HG03378 (cell line): ENCODE measurements around the gene TAC3.
"Not testable (repeated sequence)": the region's sequence is repeated elsewhere in the genome, so short reads cannot be mapped to it uniquely, and the experiment has no call there.

Source experiments
- ATAC-seq: cut with Tn5 transposase; IDR thresholded peaks from one replicate; pipeline ENCODE4 v1.9.1; 2021; ENCODE audit warnings: mild to moderate bottlenecking, moderate library complexity; ENCODE audit not compliant: unreplicated experiment

The TAC3 gene

GRCh38 chr12:56987011-56987410, 29.3 kb downstream of the TAC3 start:
- no peak for ATAC-seq

- ATAC-seq: not testable (repeated sequence)
These were observed 30.6 kb downstream of the TAC3 start for GRCh38 chr12:56985714-56986113.

GRCh38 chr12:56983386-56983785, 32.9 kb downstream of the TAC3 start:
- no peak for ATAC-seq

GRCh38 chr12:56982578-56983236, 33.6 kb downstream of the TAC3 start:
- ATAC-seq: not testable (repeated sequence)

- no peak for ATAC-seq
These were observed 35.3 kb downstream of the TAC3 start for GRCh38 chr12:56980941-56981530.

GRCh38 chr12:56980268-56980667, 36.1 kb downstream of the TAC3 start:
- ATAC-seq: no peak

- no peak for ATAC-seq
These were observed 36.7 kb downstream of the TAC3 start for GRCh38 chr12:56979628-56980027.

- no peak for ATAC-seq
These were observed 37.8 kb downstream of the TAC3 start for GRCh38 chr12:56978397-56979138.

- ATAC-seq: not testable (repeated sequence)
These were observed 39.0 kb downstream of the TAC3 start for GRCh38 chr12:56977361-56977760.

GRCh38 chr12:56974224-56974623, 42.1 kb downstream of the TAC3 start:
- ATAC-seq: not testable (repeated sequence)

GRCh38 chr12:56968910-56969309, 47.4 kb downstream of the TAC3 start:
- not testable (repeated sequence) for ATAC-seq

GRCh38 chr12:56965997-56966642, 50.2 kb downstream of the TAC3 start:
- ATAC-seq: not testable (repeated sequence)

- ATAC-seq: not testable (repeated sequence)
These were observed 51.2 kb downstream of the TAC3 start for GRCh38 chr12:56965124-56965523.

- not testable (repeated sequence) for ATAC-seq
These were observed 52.8 kb downstream of the TAC3 start for GRCh38 chr12:56963557-56963956.

GRCh38 chr12:56962247-56962646, 54.1 kb downstream of the TAC3 start:
- not testable (repeated sequence) for ATAC-seq
